Ishikawa (cell line): ENCODE data around the gene CD300LG.

Source experiments
- CEBPB ChIP-seq: IDR thresholded peaks from 2 replicates; pipeline ENCODE4 v1.6.1; 2012
- CREB1 ChIP-seq: IDR thresholded peaks from 2 replicates; pipeline ENCODE4 v1.6.1; 2012; ENCODE audit warnings: low read depth
- EGR1 ChIP-seq: IDR thresholded peaks from 2 replicates; pipeline ENCODE4 v1.6.1; 2012
- EP300 ChIP-seq: IDR thresholded peaks from 2 replicates; pipeline ENCODE4 v1.6.1; 2012; ENCODE audit warnings: borderline replicate concordance
- FOXM1 ChIP-seq: IDR thresholded peaks from 2 replicates; pipeline ENCODE4 v1.6.1; 2012; ENCODE audit warnings: low read depth, borderline replicate concordance
- NFIC ChIP-seq: IDR thresholded peaks from 2 replicates; pipeline ENCODE4 v1.6.1; 2012
- RAD21 ChIP-seq: IDR thresholded peaks from 2 replicates; pipeline ENCODE4 v1.6.1; 2012; ENCODE audit warnings: low read depth
- TAF1 ChIP-seq: IDR thresholded peaks from 2 replicates; pipeline ENCODE4 v1.6.1; 2012; ENCODE audit warnings: low read depth, mild to moderate bottlenecking
- TCF12 ChIP-seq: IDR thresholded peaks from 2 replicates; pipeline ENCODE4 v1.6.1; 2012; ENCODE audit warnings: low read depth
- TEAD4 ChIP-seq: IDR thresholded peaks from 2 replicates; pipeline ENCODE4 v1.6.1; 2012
- YY1 ChIP-seq: IDR thresholded peaks from 2 replicates; pipeline ENCODE4 v1.6.1; 2012; ENCODE audit warnings: low read depth
- ZBTB7A ChIP-seq: IDR thresholded peaks from 2 replicates; pipeline ENCODE4 v1.6.1; 2012; ENCODE audit warnings: low read depth
- TF ChIP-seq, protein P1 (sequence below): IDR thresholded peaks from 2 replicates; pipeline ENCODE4 v1.6.1; 2012
- TF ChIP-seq, protein P2 (sequence below): IDR thresholded peaks from 2 replicates; pipeline ENCODE4 v1.6.1; 2012; ENCODE audit warnings: low read depth, mild to moderate bottlenecking
- TF ChIP-seq, protein P3 (sequence below): IDR thresholded peaks from 2 replicates; pipeline ENCODE4 v1.6.1; 2012

CD300LG gene

GRCh38 chr17:43860077-43860725 is 13.2 kb downstream of the CD300LG start:
- TF ChIP-seq, protein P1, sequence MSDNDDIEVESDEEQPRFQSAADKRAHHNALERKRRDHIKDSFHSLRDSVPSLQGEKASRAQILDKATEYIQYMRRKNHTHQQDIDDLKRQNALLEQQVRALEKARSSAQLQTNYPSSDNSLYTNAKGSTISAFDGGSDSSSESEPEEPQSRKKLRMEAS: no peak

DNA sequence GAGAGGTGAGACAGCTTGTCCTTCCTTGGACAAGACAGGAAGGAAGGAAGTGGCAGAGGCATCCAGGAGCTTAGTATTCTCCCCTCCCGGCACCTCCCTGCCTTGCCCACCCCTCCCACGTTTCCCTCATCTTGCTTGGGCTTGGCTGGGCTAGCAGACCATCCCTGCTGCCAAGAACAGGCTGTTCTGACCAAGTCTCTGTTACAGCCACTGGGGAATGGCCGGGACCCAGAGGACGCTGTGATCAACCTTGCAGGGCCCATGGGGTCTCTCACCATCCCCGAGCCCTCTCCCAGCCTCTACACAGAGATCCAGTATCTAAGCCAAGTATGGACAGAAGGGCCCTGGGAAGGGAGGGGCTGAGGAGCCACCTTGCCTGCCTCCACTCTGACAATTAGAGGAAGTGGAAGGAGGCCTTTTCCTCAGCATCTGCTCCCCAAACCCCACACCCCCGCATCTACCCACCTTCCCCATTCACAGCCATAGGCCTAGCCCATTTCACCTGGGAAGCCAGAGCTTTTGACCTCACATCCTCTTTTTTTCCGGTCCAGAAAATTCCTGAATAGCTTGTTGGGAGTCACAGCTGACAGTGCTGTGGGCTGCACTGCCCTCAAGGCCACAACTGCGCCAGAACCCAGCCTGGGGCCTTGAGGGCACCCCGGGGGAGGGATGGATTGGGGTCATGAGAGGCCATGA is 14.1 kb downstream of the CD300LG start:
- no peak for TF ChIP-seq RAD21
- TF ChIP-seq YY1: no peak
- no peak for TF ChIP-seq ZBTB7A
- TF ChIP-seq TAF1: no peak
- TF ChIP-seq FOXM1: no peak
- no peak for TF ChIP-seq NFIC
- no peak for TF ChIP-seq EP300
- no peak for TF ChIP-seq TEAD4
- no peak for TF ChIP-seq CREB1
- TF ChIP-seq, protein P2, sequence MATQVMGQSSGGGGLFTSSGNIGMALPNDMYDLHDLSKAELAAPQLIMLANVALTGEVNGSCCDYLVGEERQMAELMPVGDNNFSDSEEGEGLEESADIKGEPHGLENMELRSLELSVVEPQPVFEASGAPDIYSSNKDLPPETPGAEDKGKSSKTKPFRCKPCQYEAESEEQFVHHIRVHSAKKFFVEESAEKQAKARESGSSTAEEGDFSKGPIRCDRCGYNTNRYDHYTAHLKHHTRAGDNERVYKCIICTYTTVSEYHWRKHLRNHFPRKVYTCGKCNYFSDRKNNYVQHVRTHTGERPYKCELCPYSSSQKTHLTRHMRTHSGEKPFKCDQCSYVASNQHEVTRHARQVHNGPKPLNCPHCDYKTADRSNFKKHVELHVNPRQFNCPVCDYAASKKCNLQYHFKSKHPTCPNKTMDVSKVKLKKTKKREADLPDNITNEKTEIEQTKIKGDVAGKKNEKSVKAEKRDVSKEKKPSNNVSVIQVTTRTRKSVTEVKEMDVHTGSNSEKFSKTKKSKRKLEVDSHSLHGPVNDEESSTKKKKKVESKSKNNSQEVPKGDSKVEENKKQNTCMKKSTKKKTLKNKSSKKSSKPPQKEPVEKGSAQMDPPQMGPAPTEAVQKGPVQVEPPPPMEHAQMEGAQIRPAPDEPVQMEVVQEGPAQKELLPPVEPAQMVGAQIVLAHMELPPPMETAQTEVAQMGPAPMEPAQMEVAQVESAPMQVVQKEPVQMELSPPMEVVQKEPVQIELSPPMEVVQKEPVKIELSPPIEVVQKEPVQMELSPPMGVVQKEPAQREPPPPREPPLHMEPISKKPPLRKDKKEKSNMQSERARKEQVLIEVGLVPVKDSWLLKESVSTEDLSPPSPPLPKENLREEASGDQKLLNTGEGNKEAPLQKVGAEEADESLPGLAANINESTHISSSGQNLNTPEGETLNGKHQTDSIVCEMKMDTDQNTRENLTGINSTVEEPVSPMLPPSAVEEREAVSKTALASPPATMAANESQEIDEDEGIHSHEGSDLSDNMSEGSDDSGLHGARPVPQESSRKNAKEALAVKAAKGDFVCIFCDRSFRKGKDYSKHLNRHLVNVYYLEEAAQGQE: no peak
- no peak for TF ChIP-seq TCF12
- TF ChIP-seq, protein P3, sequence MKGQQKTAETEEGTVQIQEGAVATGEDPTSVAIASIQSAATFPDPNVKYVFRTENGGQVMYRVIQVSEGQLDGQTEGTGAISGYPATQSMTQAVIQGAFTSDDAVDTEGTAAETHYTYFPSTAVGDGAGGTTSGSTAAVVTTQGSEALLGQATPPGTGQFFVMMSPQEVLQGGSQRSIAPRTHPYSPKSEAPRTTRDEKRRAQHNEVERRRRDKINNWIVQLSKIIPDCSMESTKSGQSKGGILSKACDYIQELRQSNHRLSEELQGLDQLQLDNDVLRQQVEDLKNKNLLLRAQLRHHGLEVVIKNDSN: no peak

DNA sequence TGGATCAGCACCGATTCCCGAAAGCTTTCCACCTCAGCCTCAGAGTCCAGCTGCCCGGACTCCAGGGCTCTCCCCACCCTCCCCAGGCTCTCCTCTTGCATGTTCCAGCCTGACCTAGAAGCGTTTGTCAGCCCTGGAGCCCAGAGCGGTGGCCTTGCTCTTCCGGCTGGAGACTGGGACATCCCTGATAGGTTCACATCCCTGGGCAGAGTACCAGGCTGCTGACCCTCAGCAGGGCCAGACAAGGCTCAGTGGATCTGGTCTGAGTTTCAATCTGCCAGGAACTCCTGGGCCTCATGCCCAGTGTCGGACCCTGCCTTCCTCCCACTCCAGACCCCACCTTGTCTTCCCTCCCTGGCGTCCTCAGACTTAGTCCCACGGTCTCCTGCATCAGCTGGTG is 15.0 kb downstream of the CD300LG start:
- TF ChIP-seq CEBPB (no peak), YY1 (no peak), CREB1 (no peak), TAF1 (no peak), FOXM1 (no peak), NFIC (no peak), RAD21 (no peak), TCF12 (no peak), EP300 (no peak), EGR1 (no peak), ZBTB7A (no peak), TEAD4 (no peak)
- TF ChIP-seq, protein P2: no peak
- TF ChIP-seq, protein P1: no peak
- TF ChIP-seq, protein P3: no peak

- TF ChIP-seq TAF1: no peak
- TF ChIP-seq RAD21: no peak
- TF ChIP-seq EGR1: no peak
- TF ChIP-seq CEBPB: no peak
- TF ChIP-seq, protein P1: no peak
- TF ChIP-seq CREB1: no peak
Observed at GRCh38 chr17:43864161-43864984, 17.4 kb downstream of the CD300LG start.

DNA sequence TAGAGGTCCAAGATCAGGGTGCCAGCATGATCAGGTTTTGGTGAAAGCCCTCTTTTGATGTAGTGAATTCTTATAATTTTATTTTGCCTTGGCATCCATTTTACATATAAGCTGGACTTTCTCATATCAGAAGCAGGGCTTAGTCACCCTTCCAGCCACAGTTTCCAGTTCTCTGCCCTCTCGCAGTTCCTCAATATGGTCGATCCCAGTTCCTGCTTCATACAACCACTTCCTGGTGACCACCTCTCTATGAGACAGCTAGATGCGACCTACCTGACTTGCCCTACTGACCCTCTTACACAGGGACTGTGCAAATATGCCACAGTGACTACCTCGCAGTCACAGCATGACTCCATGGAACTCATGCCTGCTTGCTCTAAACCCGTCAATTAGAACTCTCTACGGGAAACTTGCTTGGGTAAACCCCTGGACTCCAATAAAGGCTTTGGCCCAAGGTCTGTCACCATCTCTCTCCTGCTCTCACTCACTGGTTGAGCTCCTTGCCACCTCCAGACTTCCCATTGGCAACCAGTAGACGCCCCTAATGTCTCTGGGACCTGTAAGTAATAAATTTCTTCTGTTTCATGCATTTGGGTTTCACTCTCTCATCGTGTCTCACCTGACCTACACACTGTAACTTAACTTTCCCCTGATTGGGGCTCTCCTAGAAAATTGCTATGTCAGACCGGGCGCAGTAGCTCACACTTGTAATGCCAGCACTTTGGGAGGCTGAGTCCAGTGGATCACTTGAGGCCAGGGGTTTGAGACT is 21.4 kb downstream of the CD300LG start:
- TF ChIP-seq CEBPB: no peak
